NCI-H82 treated with DMSO at 0.1 percent for 48 hours (cell line): ENCODE results near the gene ANO6.
A peak's percentile ranks its signal among the peaks of the same experiment; 100 is the strongest.
"Not testable (repeated sequence)": the region's sequence is repeated elsewhere in the genome, so short reads cannot be mapped to it uniquely, and the experiment has no call there.

Experiments
- DNase-seq: peaks from one replicate; lab custom pipeline; 2025; ENCODE audit not compliant: unreplicated experiment; lab: John Stamatoyannopoulos, UW

The ANO6 gene

GRCh38 chr12:45343269-45344051 lies 127.6 kb downstream of the ANO6 start:
- no peak for DNase-seq

DNA sequence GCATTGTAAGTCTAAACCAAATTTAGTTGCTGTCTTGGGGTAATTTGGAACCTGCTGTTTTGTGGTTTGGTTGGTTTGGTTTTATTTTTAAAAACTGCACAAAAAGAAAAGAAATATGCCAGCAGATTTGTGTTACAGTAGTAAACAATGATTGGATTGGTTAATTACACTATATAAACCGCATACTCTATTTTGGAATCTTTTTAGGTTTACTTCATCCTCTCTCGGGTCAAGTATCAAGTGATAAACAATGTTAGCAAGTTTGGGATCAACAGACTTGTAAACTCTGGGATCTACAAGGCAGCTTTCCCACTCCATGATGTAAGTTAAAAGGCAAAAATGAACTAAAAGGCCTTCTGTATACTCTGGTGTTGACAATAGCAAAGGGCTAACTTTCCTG lies 132.4 kb downstream of the ANO6 start:
- no peak for DNase-seq

GRCh38 chr12:45348986-45349385 lies 133.1 kb downstream of the ANO6 start:
- peak; percentile 88 for DNase-seq

DNA sequence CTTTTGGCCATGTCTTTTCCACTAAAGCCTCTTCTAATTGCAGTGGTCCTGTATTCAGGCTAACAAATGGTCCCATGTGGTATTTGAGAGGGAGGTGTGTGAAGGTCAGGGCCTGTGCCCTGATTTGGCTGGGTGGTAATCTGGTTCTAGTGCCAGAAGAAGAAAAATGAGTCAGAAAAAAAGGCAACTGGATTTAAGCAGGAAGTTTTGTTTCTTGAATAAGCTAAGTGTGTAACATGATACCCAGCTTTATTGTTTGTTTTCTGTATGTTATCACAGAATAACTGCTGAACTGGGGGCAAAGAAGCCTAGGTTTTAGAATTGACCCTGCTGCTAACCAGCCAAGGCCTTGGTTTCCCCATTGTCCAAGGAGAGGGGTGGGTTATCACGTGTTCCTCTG lies 134.0 kb downstream of the ANO6 start:
- no peak for DNase-seq

DNA sequence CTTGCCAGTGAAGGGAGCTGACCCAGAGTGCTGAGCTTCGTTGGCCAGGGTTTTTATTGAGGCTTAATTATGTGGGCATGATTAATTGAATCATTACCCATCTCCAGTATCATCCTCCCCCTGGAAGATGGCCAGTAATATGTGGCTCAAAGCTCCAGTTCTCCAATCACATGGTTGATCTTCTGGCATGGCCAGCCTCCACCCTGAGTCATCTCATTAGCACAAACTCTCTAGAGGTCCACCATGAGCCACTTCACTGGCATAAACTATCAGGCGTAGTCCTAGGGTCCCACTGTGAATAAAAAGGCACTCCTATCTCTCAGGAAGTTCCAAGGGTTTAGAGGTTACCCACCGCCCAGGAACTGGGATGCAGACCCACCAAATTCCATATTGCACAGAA lies 135.0 kb downstream of the ANO6 start:
- no peak for DNase-seq

DNA sequence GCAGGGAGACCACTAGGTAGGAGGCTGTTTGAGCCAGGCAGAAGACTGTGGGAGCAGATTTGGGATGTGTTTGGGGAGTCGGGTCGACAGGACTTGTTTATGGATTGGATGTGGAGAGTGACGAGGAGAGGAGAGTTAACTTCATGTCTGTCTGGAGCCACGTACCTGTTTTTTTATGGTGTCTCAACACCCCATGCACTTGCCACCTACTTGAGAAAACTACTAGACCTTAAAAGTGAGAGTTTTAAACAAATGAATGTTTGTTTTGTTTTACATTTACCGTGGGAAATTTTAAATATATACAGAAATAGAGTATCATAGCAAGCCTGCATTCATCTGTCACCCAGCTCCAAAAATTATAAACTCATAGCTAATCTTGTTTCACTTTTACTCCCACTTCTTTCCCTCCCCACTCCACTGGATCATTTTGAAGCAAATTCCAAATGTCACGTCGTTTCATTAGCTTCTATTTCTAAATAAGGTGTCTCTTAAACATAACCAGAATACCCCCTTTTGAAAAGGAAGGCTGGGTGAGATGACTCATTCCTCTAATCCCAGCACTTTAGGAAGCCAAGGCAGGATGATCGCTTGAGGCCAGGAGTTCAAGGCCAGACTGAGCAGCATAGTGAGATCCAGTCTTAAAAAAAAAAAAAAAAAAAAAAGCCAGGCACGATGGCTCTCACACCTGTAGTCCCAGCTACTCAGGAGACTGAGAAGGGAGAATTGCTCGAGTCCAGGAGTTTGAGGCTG lies 136.2 kb downstream of the ANO6 start:
- DNase-seq: no peak

GRCh38 chr12:45353944-45354343 lies 138.0 kb downstream of the ANO6 start:
- no peak for DNase-seq

GRCh38 chr12:45354399-45354798 lies 138.5 kb downstream of the ANO6 start:
- no peak for DNase-seq

- DNase-seq: no peak
Observed at GRCh38 chr12:45355730-45356129, 139.8 kb downstream of the ANO6 start.

DNA sequence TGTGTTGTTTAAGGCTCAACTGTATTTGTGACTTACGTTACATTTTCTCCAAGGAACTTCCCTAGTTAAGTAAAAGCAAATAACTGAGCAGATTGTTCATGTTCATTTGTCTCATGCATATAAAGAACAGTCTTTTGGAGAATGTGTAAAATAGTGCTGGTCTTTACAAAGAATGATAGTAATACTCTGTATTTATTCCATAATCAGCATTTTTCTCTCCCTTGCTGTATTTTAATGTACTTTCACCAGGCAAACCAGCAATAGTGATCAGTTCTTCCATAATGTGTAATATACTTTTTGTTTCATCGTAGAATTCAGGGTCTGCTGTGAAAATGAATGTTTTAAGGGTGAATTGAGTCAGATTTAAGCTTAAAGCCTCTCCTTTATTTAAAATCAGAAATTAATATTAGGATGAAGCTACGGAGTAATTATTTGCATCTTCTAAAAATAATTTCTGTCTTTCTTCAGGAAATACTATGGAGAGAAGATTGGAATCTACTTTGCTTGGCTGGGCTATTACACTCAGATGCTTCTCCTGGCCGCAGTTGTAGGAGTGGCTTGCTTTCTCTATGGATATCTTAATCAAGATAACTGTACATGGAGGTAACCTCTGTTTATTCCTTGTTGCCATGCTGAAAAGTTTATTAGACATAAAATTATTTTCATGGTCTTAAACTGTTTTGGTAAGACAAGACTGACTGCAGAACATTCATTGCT lies 141.1 kb downstream of the ANO6 start:
- DNase-seq: no peak

- DNase-seq: no peak
Observed at GRCh38 chr12:45357539-45358417, 141.9 kb downstream of the ANO6 start.

DNA sequence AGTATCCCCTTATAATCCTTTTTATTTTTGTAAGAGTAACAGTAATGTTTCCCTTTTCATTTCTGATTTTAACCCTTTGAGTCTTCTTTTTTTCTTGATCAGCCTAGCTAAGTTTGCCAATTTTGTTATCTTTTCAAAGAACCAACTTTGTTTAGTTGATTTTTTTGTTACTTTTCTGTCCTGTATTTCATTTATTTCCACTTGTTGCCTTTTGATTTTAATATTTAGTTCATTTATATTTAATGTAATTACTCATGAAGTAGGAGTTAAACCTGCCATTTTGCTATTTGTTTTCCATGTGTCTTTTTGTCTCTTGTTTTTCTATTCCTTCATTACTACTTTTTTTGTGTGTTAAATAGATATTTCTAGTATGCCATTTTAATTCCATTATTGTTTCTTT lies 146.4 kb downstream of the ANO6 start:
- no peak for DNase-seq

DNA sequence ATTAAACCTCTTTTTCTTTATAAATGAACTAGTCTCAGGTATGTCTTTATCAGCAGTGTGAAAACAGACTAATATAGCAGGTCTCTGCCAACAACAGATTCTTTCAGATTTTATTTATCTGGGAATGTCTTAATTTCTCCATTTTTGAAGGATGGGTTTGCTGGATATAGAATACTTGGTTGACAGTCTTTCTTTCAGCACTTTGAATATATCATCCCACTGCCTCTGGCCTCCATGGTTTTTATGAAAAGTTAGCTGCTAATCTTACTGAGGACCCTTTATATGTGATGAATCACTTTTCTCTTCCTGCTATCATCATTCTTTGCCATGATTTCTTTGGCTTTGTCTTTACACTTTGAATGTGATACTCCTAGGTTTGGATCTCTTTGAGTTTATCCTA lies 148.0 kb downstream of the ANO6 start:
- no peak for DNase-seq

GRCh38 chr12:45368841-45369489 lies 153.1 kb downstream of the ANO6 start:
- no peak for DNase-seq

DNA sequence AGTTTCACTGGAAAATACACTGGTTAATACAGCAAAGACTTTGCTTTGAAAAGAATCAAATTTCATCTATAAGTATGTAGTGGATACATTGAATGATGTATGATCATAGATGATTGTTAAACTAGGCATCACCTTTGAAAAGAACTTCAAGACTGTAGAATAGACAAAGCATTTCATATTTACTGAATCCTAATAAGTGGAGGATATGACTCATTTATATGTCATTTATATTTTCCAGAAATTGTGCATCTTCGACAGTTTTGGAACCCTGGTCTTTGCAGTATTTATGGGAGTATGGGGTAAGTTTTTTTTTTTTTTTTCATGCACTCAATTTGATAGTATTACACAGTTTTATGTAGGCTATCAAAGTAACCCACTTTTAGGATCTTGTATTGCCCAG lies 161.9 kb downstream of the ANO6 start:
- DNase-seq: no peak

DNA sequence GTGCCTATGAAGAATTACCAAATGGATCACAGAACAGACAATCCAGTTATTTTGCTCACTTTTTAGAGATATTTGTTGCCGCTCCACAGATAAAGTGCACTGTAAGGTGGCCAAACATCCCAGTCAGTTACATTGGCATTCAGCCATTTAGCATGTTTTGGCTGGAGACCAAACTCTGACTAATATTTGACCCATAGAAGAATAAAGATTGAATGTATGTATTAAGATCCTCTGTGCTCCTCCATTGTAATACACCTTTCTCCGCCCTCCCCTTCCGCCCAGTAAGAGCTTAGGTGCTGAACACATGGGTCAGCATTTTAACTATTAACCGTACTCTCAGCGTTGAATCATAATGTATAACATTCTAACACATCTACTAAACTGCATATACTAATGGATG lies 163.4 kb downstream of the ANO6 start:
- no peak for DNase-seq

DNA sequence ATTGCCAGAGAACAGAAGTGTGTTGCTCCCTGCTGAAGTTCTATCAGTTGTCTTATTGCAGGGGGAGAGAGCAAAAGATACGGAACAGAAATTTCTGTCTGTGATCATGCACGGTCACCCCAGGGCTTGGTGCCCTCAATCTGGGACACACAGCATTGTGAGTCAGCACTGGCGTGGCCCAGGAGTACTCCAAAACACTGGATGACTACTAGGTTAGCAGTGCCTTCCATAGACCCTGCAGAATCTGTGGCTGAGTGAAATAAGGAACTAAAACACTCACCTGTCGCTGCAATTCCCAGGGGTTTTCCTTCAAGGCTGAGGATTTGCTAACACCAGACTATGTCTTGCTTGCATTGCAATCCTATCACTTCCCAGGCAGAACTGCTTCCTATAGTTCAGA lies 165.5 kb downstream of the ANO6 start:
- no peak for DNase-seq

DNA sequence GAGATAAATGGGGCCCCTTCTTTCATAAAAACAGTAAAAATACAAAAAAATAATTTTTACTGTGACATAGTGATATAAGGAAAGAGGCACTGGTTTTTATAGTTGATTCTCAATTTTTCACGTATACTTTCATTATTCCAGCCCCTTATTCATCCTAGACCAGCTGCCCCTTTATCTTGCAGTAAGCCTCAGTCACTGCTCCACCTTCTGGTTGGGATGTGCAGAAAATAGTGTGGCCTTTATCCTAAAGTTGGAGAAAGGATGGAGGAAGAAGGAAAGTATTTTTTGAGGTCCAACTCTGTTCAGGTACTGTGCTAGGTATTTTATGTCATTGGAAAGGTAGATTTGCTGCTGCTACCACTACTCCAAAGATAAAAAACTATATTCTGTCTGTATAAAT lies 172.7 kb downstream of the ANO6 start:
- DNase-seq: no peak

GRCh38 chr12:45389426-45389825 lies 173.5 kb downstream of the ANO6 start:
- DNase-seq: no peak

DNA sequence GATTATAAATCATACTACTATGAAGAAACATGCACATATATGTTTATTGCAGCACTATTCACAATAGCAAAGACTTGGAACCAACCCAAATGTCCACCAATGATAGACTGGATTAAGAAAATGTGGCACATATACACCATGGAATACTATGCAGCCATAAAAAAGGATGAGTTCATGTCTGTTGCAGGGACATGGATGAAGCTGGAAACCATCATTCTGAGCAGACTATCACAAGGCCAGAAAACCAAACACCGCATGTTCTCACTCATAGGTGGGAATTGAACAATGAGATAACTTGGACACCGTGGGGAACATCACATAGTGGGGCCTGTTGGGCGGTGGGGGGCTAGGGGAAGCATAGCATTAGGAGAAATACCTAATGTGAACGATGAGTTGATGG lies 181.6 kb downstream of the ANO6 start:
- not testable (repeated sequence) for DNase-seq
